OCI-M2 (cell line): ENCODE measurements around the gene CDC42BPG.
A peak's percentile ranks its signal among the peaks of the same experiment; 100 is the strongest.
"Not testable (repeated sequence)": the region's sequence is repeated elsewhere in the genome, so short reads cannot be mapped to it uniquely, and the experiment has no call there.

Experiments used
- DNase-seq: peaks from one replicate; lab custom pipeline; 2025; ENCODE audit not compliant: unreplicated experiment; lab: John Stamatoyannopoulos, UW

Gene CDC42BPG

GRCh38 chr11:64849598-64850356, 5.3 kb upstream of the CDC42BPG start:
- DNase-seq = no peak

- DNase-seq = no peak
These were observed 4.6 kb upstream of the CDC42BPG start for GRCh38 chr11:64848826-64849597.

GRCh38 chr11:64848214-64848825, 3.9 kb upstream of the CDC42BPG start:
- no peak for DNase-seq

GRCh38 chr11:64846998-64847666, 2.7 kb upstream of the CDC42BPG start:
- peak; percentile 12 for DNase-seq

- DNase-seq = not testable (repeated sequence)
These were observed 1.3 kb upstream of the CDC42BPG start for GRCh38 chr11:64845776-64846129.

- no peak for DNase-seq
These were observed 799 bp upstream of the CDC42BPG start for GRCh38 chr11:64845129-64845775.

- DNase-seq = no peak
These were observed 645 bp downstream of the CDC42BPG start for GRCh38 chr11:64843686-64844329.

- no peak for DNase-seq
These were observed 1.4 kb downstream of the CDC42BPG start for GRCh38 chr11:64842851-64843685.

GRCh38 chr11:64842366-64842759, 2.1 kb downstream of the CDC42BPG start:
- no peak for DNase-seq

GRCh38 chr11:64841592-64842365, 2.7 kb downstream of the CDC42BPG start:
- no peak for DNase-seq

GRCh38 chr11:64839887-64840782, 4.3 kb downstream of the CDC42BPG start:
- DNase-seq = no peak

GRCh38 chr11:64839335-64839734, 5.1 kb downstream of the CDC42BPG start:
- no peak for DNase-seq

GRCh38 chr11:64838600-64839334, 5.7 kb downstream of the CDC42BPG start:
- DNase-seq = no peak

- no peak for DNase-seq
These were observed 6.5 kb downstream of the CDC42BPG start for GRCh38 chr11:64837887-64838351.

GRCh38 chr11:64836448-64837072, 7.9 kb downstream of the CDC42BPG start:
- DNase-seq = no peak

- no peak for DNase-seq
These were observed 8.6 kb downstream of the CDC42BPG start for GRCh38 chr11:64835616-64836447.
